ENCODE measurements around the gene PPP1R9A. TPM values are rescaled to one million over a fixed set of nuclear protein-coding genes. Genes with fewer than 3 reads are reported as not detected.

Gene PPP1R9A
- total and polyA plus RNA-seq, 10 of the 15 experiments (the other 5 are each of a cell fraction or from before 2014, with no cell fraction given), result 0.04 to 0.12 TPM; not detected in 8

GRCh38 chr7:95088536-95089215, 181.3 kb downstream of the PPP1R9A start:
- POLR2A ChIA-PET, result no interaction called here
- Histone ChIP-seq H3K4me3 (no peak overlapping the region), H3K36me3 (ENCODE audit: control insufficient read depth in 2 of 2, insufficient read depth in 2 of 2, low read length in 1 of 2) (no peaks in the 10 kb centered on the region), H3K9me3 (replicated peaks; ENCODE audit: control insufficient read depth, insufficient read depth, low read length) (no peaks in the 10 kb centered on the region), H2AFZ (ENCODE audit: control insufficient read depth, low read depth, low read length) (no peak overlapping the region), H4K20me1 (ENCODE audit: control insufficient read depth, insufficient read depth) (no peaks in the 10 kb centered on the region), H3K4me1 (ENCODE audit: control insufficient read depth, insufficient read depth, low read length) (no peaks in the 10 kb centered on the region), H3K9ac (ENCODE audit: control insufficient read depth, insufficient read depth, low read length) (no peak overlapping the region), H3K79me2 (ENCODE audit: control insufficient read depth, insufficient read depth, low read length) (no peaks in the 10 kb centered on the region), H3K4me2 (ENCODE audit: control insufficient read depth, insufficient read depth) (no peak overlapping the region), H3K27me3 (replicated peaks in 1 of 2; ENCODE audit: control insufficient read depth in 2 of 2, insufficient read depth in 2 of 2, low read length in 1 of 2) (no peaks in the 10 kb centered on the region), H3K27ac (ENCODE audit: control insufficient read depth, insufficient read depth) (no peak overlapping the region)
- ATAC-seq (no peak), FAIRE-seq (no peak), DNase-seq (ENCODE audit: low read depth, low spot score) (no peak)
- no TSS peak for BruUV-seq (replicated peaks)
- no peak for TF ChIP-seq KDM1A (IDR thresholded peaks at IDR 0.05; ENCODE audit: borderline replicate concordance)
- TF ChIP-seq BHLHE40 (IDR thresholded peaks at IDR 0.05; ENCODE audit: borderline replicate concordance in 1 of 2, low read depth in 2 of 2, low read length in 1 of 2), result no peak
- TF ChIP-seq ZNF274 (IDR thresholded peaks at IDR 0.05; ENCODE audit: insufficient read depth, insufficient read length), result no peak
- no peak for TF ChIP-seq CHD1 (IDR thresholded peaks at IDR 0.05; ENCODE audit: low read depth, low read length)
- TF ChIP-seq FOXK2 (IDR thresholded peaks at IDR 0.05), result no peak
- TF ChIP-seq IKZF2 (IDR thresholded peaks at IDR 0.05), result no peak
- SMC1A ChIA-PET (ENCODE audit: uncharacterized antibody, unreplicated experiment), result interaction anchor here (0.9 to 2.0 kb wide), 5 partner anchors 8 to 388 kb away, joined by 3 to 5 read pairs (median 3); no protein-coding TSS in a partner anchor
- WGBS (ENCODE audit: insufficient coverage, insufficient replicate concordance, low lambda C conversion rate, missing lambda C conversion rate), result 10% methylated on average over 4 of the region's 4 CpGs
- RAD21 ChIA-PET (ENCODE audit: unreplicated experiment), result interaction anchor here (1.1 kb wide), 1 partner anchor 639 kb away, joined by 4 read pairs; no protein-coding TSS in a partner anchor
- CTCF ChIA-PET, result interaction anchor here (0.8 kb wide), 1 partner anchor 17 kb away, joined by 4 read pairs; no protein-coding TSS in a partner anchor
- in situ Hi-C loops (cut with MboI), result no loop called here
- intact Hi-C loops (cut with micrococcal nuclease; ENCODE audit: unreplicated experiment), result no loop called here

All from GM12878 (cell line).